LHCN-M2 (cell line): Measurements from ENCODE around the gene ELL2. TPM values are rescaled to one million over a fixed set of nuclear protein-coding genes. Genes with fewer than 3 reads are reported as not detected.

ENCODE experiments used
- DNase-seq: peaks from one replicate; pipeline ENCODE4 v3.0.0-alpha.2; 2012; ENCODE audit warnings: low read depth
- polyA plus RNA-seq: library from polyadenylated mRNA; unstranded; fragments of >200 nt; gene quantifications from one replicate; pipeline ENCODE4 v1.2.1, GENCODE V29; 2012; ENCODE audit warnings: missing spikeins
- total RNA-seq: library from RNA; depleted of rRNA; stranded (reverse); fragments of >200 nt; gene quantifications from 2 replicates; pipeline ENCODE4 v1.2.3, GENCODE V29; 2014; rRNA removed

ELL2 gene
- total RNA-seq: 76.3 and 84.1 TPM in 2 replicates
- 38.7 TPM for polyA plus RNA-seq

DNA sequence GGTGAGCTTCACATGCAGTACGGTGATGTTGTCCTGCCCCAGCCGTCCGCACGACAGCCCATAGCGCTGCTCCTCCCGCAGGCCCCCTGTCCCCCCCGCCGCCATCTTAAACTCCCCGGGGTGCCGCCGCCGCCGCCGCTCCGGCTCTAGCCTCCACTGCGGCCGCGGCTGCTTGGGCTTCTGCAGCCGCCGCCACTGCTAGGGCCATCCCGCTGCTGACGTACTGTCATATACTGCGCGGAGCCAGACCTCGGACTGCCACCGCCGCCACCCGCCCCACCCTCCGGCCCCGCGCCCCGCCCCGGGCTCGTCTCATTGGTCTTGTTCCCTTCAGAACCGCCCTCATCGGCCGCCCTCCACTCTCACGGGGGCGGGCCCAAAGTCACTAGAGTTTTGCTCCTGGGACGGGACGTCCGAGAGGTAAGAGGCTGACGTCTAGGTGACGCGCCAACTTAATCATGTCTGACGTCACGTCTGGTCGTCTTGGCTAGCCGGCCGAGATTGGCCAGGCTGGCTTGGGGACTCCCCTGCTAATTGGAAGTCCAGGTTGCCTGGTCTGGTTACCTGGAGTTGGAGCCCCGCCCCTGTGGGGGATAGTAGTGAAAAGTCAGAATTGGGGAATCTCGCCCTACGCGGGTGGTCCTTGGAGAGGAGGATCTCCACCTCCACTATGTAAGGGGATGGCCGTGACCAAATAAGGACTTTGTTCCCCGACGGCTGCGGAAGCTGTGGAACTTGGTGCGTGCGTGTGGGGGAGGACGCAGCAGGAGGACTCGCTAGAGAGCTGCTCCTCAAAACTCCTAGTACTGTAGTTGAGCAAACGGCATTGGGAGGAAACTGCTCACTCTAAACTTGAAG, at the start of gene ELL2:
ELL2 (minus strand) TSS at position 235 of the 858 bp plus-strand sequence; CDS start at position 105, 130 bp downstream.
- peak; percentile 99 for DNase-seq

DNA sequence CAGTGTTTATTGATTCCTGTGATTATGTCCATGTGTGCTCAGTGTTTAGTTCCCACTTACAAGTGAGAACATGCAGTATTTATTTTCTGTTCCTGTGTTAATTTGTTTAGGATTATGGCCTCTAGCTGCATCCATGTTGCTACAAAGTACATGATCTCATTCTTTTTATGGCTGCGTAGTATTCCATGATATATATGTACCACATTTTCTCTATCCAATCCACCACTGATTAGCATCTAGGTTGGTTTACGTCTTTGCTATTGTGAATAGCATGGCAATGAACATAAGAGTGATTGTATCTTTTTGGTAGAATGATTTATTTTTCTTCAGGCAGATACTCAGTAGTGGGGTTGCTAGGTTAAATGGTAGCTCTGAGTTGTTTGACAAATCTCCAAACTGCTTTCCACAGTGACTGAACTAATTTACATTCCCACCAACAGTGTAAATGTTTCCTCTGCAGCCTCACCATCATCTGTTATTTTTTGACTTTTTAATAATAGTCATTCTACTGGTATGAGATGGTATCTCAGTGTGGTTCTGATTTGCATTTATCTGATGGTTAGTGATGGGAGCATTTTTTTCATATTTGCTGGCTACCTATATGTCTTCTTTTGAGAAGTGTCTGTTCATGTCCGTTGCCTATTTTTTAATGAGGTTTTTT, 47.5 kb upstream of the ELL2 start:
- no peak for DNase-seq

- no peak for DNase-seq
Measured at GRCh38 chr5:96008487-96008886, 46.8 kb upstream of the ELL2 start.

DNA sequence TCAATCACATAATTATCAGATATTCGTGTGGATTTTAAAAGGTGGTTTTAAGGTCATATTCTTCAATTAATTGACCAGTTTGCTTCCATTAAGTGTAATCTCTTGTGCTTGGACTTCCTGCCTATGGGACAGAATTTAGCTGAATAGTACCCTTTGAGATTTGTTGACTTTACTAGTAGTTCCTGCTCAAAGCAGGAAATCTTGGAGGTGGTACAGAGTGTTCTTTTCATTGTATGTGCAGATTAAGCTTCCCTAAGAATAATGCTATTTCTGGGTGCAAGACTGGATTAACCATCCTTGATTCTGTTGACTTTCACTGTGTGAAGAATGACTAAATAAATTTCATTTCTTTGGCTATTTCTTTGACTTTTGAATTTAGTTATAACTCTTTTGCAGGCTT, 45.4 kb upstream of the ELL2 start:
- DNase-seq: no peak

GRCh38 chr5:96006291-96006690, 44.6 kb upstream of the ELL2 start:
- DNase-seq: no peak

- DNase-seq: peak; percentile 18
Measured at GRCh38 chr5:96004754-96005153, 43.1 kb upstream of the ELL2 start.

DNA sequence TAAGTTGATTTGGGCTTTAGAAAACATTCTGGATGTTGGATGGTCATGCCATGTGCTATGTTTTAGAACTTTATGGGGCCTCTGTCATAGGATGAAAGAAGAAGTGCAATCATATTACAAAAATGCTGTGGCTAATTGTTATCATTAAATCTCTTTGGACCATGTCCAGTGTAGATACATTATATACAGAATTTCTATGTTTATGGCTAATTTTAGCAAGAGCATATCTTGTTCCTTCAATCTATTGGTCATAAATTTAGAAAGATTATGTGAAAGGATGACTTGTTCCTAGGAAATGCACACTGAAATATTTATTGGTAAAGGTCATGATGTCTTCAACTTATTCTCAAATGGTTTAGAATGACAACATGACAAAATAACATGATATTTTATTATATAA, 42.4 kb upstream of the ELL2 start:
- DNase-seq: no peak

- peak; percentile 7 for DNase-seq
Measured at GRCh38 chr5:96001262-96001661, 39.6 kb upstream of the ELL2 start.

DNA sequence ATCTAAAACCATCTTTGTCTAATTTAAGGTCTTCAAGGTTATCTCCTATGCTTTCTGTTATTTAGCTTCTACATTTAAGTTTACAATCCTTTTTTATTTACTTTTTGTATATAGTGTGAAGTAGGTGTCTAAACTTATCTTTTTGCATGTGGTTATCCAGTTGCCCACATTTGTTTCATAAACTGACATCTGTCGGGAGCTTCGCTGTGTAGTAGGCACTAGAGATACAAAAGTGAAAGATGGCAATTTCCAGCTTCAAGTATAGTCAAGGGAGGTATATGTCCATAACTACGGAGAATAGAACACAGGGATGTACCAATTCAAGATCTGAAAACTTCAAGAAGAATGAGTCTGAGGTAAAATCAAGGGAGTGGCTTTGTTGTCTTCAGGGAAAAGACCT, 38.7 kb upstream of the ELL2 start:
- DNase-seq: no peak

- DNase-seq: no peak
Measured at GRCh38 chr5:95996904-95997723, 35.5 kb upstream of the ELL2 start.

- DNase-seq: no peak
Measured at GRCh38 chr5:95995962-95996489, 34.4 kb upstream of the ELL2 start.

GRCh38 chr5:95993776-95994175, 32.1 kb upstream of the ELL2 start:
- no peak for DNase-seq

DNA sequence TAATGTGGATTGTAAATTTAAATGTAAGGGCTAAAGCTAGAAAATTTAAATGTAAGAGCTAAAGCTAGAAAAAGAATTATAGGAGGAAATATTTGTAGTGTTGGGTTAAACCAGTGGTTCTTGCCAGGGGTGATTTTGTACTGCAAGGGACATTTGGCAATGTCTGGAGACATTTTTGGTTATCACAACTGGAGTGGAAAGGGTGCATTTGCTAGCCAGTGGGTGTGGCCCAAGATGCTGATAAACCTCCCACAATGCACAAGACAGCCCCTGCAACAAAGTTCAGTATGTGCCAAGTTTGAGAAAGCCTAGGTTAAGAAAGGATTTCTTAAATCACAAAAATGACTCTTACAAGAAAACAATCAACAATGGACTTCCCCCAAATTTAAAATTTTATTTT, 31.6 kb upstream of the ELL2 start:
- DNase-seq: no peak

GRCh38 chr5:95989283-95990048, 27.8 kb upstream of the ELL2 start:
- no peak for DNase-seq

- DNase-seq: no peak
Measured at GRCh38 chr5:95988877-95989276, 27.2 kb upstream of the ELL2 start.

DNA sequence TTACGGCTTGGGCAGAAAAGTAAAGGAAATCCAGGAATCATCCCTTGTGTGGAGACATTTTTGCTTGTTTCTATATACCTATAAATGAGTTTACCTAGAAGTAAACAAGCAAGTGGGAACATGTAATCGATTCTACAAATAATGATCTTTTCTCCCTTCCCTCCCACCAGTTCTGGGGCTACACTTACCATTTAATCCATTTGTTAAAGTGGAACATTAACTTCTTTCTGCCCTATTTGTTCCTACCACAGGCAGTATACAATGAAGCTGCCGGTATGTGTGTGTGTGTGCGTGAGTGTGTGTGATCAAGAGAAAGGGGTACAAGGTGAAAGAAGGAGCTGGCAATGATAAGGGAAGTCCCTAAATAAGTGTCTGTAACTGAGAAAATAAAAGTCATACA, 26.4 kb upstream of the ELL2 start:
- no peak for DNase-seq

DNA sequence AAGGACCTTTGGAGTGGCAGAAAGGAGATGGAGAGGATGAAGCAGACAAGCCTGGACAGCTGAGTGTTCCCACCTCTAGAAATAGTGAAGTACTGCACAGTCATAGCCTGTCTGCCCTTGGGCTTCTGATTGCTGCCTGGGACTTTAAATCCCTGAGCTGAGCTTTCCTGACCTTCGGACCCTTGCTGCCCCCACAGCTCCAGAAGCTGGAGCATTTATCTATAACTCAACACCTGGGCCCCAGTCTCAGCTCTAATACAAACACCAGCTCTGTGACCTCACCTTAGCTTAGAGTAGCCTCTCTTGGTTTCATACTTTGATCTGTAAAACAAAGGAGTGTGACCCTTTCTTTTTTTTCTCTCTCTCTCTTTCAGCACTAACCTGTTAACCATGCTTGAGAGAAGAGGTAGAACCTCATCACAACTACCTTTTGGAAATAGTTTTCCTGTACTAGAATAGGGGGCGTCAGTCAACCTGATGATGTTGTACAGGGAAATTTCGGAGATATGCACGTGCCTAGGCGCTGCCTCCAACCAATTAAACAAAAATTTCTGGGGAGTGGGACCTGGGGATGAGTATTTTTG, 25.4 kb upstream of the ELL2 start:
- no peak for DNase-seq

GRCh38 chr5:95986001-95986400, 24.4 kb upstream of the ELL2 start:
- DNase-seq: no peak

GRCh38 chr5:95985249-95985648, 23.6 kb upstream of the ELL2 start:
- no peak for DNase-seq

- peak; percentile 39 for DNase-seq
Measured at GRCh38 chr5:95984287-95984938, 22.8 kb upstream of the ELL2 start.
